Kidney (tissue), 14 donors: ENCODE results near the gene DSTN. TPM values are rescaled to one million over a fixed set of nuclear protein-coding genes. Genes with fewer than 3 reads are reported as not detected.
A peak's percentile ranks its signal among the peaks of the same experiment; 100 is the strongest.

ENCODE experiments used
- DNase-seq, 5 donors: peaks; one replicate each; pipeline ENCODE4 v3.0.0-alpha.2; 2013 to 2020
- FAIRE-seq: peaks from 2 replicates; lab custom pipeline; 2012; peaks lifted over from hg19 to GRCh38; lab: Jason Lieb, UNC
- H3K27ac ChIP-seq, 2 donors: one replicate each; pipeline ENCODE4 v1.7.0; 2013; ENCODE audit warnings: low read depth in 2 of 2, low read length in 2 of 2, inconsistent platforms in 1 of 2
- H3K27me3 ChIP-seq: one replicate; pipeline ENCODE4 v1.7.1; 2013; ENCODE audit warnings: low read length, inconsistent platforms; ENCODE audit not compliant: control insufficient read depth, insufficient read depth
- H3K36me3 ChIP-seq, 3 donors: one replicate each; pipeline versions ENCODE4 v1.7.0 to v1.7.1; 2013; ENCODE audit warnings: low read length in 3 of 3, control low read depth in 1 of 3, inconsistent platforms in 1 of 3; ENCODE audit not compliant: insufficient read depth in 3 of 3, control insufficient read depth in 2 of 3
- H3K4me1 ChIP-seq, 3 donors: one replicate each; pipeline versions ENCODE4 v1.7.0 to v1.7.1; 2013; ENCODE audit warnings: low read length in 3 of 3, inconsistent platforms in 1 of 3, low read depth in 1 of 3; ENCODE audit not compliant: control insufficient read depth in 2 of 3, insufficient read depth in 2 of 3
- H3K4me3 ChIP-seq, 3 donors: one replicate each; pipeline versions ENCODE4 v1.7.0 to v1.8.1; 2013; ENCODE audit warnings: low read length in 3 of 3, control low read depth in 1 of 3, inconsistent platforms in 1 of 3
- H3K9ac ChIP-seq, 3 donors: one replicate each; pipeline versions ENCODE4 v1.7.0 to v1.7.1; 2013; ENCODE audit warnings: low read length in 3 of 3, control low read depth in 1 of 3, inconsistent platforms in 1 of 3
- H3K9me3 ChIP-seq, 3 donors: one replicate each; pipeline versions ENCODE4 v1.7.0 to v1.7.1; 2013; ENCODE audit warnings: low read length in 3 of 3, control low read depth in 1 of 3, inconsistent platforms in 1 of 3; ENCODE audit not compliant: control insufficient read depth in 2 of 3, insufficient read depth in 1 of 3
- intact Hi-C: fragments of 100-400 bp; cut with DNase I; formaldehyde crosslinking; loops from one replicate; pipeline ENCODE4 v1.11.1; 2022
- polyA plus RNA-seq: library from polyadenylated mRNA; stranded (reverse); fragments of 350-450 nt; fragmentation: Illumina TruSeq; extraction: RNeasy Lipid Tissue Mini Kit (QIAGEN cat#74804); gene quantifications from one replicate; pipeline ENCODE4 v1.2.3, GENCODE V29; 2014; ENCODE audit warnings: low read depth, low replicate concordance; ENCODE audit not compliant: insufficient read depth
- total RNA-seq: library from RNA; stranded (reverse); fragmentation: NEBNext Ultra II Directional; extraction: Animal tissue kit (Norgen Biotek cat#: 25700); gene quantifications from one replicate; pipeline ENCODE4 v1.2.1, GENCODE V29; 2021
- TF ChIP-seq, protein P1 (sequence below): IDR thresholded peaks from 3 replicates; pipeline ENCODE4 v1.5.1; 2012; ENCODE audit warnings: mild to moderate bottlenecking, moderate library complexity, borderline replicate concordance; ENCODE audit not compliant: insufficient read depth; ENCODE audit errors: extremely low read depth
- donor health status: control.
- donor health status: control.
- donor health status: control.
- donor health status: control.
- donor health status: control.
- donor health status: DM: yes; HTN: yes; CAD: no.
- donor health status: Normal renal cell carcinoma (clear cell type).

Gene DSTN
- total and polyA plus RNA-seq, 2 donors from 2014 or later, result 409 to 525 TPM

DNA sequence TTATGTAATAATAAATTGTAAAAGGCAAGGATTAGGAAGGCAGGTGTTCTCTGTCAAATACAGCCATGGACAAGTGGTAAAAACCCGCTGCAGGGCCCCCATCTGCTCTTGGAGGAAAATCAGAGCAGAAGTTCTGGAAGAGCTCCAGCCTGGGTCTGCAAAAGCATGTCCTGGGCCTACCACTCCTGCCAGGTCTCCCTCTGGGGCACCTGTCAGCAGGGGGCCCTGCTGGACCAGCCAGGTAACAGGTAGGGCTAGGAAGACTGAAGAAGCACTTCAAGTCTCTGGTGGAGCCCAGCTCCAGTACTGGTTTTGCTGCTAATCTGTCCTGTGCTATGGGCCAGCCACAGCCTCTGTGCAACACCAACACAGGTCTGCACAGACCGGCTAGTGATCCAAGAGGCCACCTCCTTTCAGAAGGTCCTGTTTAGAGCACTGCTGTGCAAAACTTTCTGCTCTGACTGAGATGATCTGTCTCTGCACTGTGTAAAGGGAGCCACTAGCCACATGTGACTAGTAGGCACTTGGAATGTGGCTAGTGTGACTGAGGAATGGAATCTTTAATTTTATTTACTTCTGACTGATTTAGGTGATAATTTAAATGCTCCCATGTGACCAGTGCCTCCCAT is 82.0 kb downstream of the DSTN start:
- Histone ChIP-seq H3K27ac (no peak overlapping the region), H3K36me3 (peaks cover 0 to 2% (median 0%) of the 10 kb centered on the region in 3 donors), H3K9me3 (no peaks in the 10 kb centered on the region), H3K4me3 (no peak overlapping the region), H3K4me1 (peaks cover 0 to 25% (median 19%) of the 10 kb centered on the region in 3 donors), H3K9ac (no peak overlapping the region), H3K27me3 (no peaks in the 10 kb centered on the region)
- FAIRE-seq (no peak), DNase-seq (peak in 2 of 5 donors; percentile 31 to 51)
- intact Hi-C loops, result no loop called here
- TF ChIP-seq, protein P1, sequence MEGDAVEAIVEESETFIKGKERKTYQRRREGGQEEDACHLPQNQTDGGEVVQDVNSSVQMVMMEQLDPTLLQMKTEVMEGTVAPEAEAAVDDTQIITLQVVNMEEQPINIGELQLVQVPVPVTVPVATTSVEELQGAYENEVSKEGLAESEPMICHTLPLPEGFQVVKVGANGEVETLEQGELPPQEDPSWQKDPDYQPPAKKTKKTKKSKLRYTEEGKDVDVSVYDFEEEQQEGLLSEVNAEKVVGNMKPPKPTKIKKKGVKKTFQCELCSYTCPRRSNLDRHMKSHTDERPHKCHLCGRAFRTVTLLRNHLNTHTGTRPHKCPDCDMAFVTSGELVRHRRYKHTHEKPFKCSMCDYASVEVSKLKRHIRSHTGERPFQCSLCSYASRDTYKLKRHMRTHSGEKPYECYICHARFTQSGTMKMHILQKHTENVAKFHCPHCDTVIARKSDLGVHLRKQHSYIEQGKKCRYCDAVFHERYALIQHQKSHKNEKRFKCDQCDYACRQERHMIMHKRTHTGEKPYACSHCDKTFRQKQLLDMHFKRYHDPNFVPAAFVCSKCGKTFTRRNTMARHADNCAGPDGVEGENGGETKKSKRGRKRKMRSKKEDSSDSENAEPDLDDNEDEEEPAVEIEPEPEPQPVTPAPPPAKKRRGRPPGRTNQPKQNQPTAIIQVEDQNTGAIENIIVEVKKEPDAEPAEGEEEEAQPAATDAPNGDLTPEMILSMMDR, result peak; percentile 6

- Histone ChIP-seq H3K9ac (no peak overlapping the region), H3K27ac (no peak overlapping the region), H3K27me3 (no peaks in the 10 kb centered on the region), H3K36me3 (peaks cover 0 to 2% (median 0%) of the 10 kb centered on the region in 3 donors), H3K9me3 (no peaks in the 10 kb centered on the region), H3K4me1 (peaks cover 0 to 25% (median 19%) of the 10 kb centered on the region in 3 donors), H3K4me3 (no peak overlapping the region)
- DNase-seq (no peak), FAIRE-seq (no peak)
- intact Hi-C loops, result no loop called here
- TF ChIP-seq, protein P1, result no peak
Measured at GRCh38 chr20:17652411-17652810, 82.5 kb downstream of the DSTN start.

DNA sequence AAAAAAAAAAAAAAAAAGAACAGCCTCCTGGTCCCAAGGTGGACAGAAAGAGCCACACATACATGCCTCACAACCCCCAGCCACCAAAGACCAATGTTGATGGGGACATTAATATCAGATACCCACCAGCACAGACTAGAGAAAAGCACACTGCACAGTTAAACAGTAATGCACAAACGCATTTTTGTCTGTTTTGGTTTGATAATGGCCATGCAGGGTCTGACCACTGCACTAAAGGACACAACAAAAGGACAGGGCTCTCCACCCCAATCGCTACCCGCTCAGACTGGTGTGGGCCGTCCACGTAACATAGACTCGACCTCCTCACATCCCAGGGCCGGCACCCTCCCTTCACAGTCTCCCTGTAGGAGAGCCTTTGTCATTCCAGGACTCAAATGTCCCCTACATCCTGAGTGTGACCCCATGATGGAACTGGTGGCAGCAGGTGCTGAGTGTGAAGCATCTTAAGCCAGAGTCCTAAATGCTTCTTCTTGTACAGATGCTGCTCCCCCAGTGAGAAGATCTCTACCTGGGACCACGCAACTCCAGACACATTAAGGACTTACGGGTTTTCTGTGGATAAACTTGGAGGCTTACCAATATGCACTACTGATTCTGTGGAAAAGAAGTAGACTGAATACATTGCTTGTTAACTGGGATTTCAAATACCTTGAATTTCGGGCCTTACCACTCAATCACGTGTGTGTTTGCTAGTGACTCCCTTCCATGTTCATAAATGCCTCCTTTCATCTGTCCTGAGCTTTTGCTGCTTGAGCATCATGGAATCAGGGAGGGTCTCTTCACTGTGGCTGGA is 84.2 kb downstream of the DSTN start:
- H3K27me3 ChIP-seq, result no peaks in the 10 kb centered on the region
- no peak overlapping the region for H3K4me3 ChIP-seq
- DNase-seq (no peak), FAIRE-seq (no peak)
- no peaks in the 10 kb centered on the region for H3K9me3 ChIP-seq
- H3K36me3 ChIP-seq, result peaks cover 4 to 10% (median 7%) of the 10 kb centered on the region in 3 donors
- TF ChIP-seq, protein P1, result no peak
- intact Hi-C loops, result no loop called here
- H3K9ac ChIP-seq, result no peak overlapping the region
- H3K27ac ChIP-seq, result no peak overlapping the region
- peaks cover 0 to 15% (median 14%) of the 10 kb centered on the region in 3 donors for H3K4me1 ChIP-seq
